ENCODE measurements around the gene CMC2. TPM values are rescaled to one million over a fixed set of nuclear protein-coding genes. Genes with fewer than 3 reads are reported as not detected.

The CMC2 gene
- total RNA-seq, result 51.9 and 56.7 TPM in 2 replicates

DNA sequence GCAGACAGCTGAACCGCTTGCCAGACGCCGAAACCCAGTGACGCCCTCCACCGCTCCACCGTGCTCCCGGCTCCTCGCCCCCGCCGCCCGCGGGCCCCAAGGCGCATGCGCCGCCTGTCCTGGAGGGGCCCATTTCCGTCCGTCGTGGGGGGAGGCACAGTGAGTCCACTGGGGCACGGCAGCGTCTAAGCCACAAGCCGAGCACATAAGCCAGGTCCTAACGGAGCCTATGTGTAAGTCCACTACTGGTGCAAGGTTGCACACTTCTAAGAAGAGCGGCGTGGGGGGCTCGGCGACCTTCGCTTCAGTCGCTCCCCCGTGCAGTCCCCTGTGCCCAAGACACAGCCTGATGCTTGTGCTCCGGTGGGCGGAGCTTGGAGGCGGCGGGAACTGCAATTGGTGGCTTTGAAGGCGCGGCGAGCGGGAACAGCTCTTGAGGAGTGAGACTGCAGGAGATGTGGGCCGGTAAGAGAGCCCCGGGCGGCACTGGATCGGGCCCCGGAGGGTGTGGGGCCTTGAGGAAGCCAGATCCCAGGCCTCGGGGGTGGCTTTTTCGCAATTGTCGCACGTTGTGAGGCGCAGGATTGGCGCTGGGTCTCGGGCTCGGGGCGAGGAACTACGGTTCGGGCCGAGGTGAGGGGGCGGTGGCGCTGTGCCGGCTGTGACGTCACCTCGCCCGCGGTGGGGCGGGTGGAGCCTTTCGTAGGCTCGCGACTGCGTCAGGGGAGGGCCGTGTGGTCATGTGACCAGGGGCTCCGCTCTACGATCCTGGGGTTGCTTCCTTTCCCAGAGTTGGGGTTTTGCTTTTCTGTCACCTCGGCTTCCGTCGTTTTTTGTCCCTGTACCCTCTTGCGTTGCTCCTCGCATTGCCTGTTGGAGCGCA, at the start of gene CMC2, which contains the start of gene CENPN:
CMC2 (minus strand) TSS at position 73 of the 883 bp plus-strand sequence. CDS start 9,491 bp downstream, outside the sequence.
CENPN (plus strand) TSS at position 402 of the 883 bp plus-strand sequence. CDS start 4,726 bp downstream, outside the sequence.
- DNase-seq (ENCODE audit: extremely low read depth, low read depth, low spot score), result peak; percentile 92

DNA sequence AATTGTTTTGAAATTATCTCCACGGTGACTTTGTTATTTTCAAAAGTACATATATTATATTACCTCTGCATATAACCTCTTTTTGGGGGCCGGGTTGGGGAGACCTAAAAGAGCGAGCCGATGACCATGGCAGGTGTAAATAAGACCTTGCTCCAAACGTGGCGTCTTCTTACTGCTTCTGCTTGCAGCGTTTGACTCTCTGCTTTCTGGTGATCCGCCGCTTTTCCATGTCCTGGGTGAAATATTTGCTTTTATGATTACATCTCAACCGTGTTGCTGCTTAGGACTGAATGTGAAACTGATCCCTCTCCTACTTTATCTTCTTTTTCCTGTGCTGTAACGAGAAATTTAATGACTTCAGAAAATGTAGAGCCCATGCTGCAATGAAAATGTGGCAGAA, 47.1 kb upstream of the CMC2 start:
- no peak for DNase-seq (ENCODE audit: extremely low read depth, low read depth, low spot score)

DNA sequence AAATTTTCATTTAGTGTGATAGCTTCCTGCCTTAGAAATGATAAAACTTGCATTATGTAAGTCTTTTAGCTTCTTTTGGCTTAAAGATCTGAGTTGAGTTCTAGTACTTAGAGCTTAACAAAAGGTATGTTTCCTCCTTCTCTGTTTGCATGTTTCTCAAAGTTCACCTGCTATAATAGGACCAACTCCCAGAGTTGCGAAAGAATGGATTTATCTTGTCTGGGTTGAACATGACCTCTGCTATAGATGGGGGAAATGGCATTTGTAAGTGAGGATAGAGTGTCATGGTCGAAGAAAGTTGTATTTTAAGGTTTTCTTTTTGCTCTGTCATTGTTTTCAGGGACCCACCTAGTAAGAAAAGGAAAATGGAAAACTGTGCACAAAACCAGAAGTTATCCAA, 36.1 kb upstream of the CMC2 start:
- no peak for DNase-seq (ENCODE audit: extremely low read depth, low read depth, low spot score)

DNA sequence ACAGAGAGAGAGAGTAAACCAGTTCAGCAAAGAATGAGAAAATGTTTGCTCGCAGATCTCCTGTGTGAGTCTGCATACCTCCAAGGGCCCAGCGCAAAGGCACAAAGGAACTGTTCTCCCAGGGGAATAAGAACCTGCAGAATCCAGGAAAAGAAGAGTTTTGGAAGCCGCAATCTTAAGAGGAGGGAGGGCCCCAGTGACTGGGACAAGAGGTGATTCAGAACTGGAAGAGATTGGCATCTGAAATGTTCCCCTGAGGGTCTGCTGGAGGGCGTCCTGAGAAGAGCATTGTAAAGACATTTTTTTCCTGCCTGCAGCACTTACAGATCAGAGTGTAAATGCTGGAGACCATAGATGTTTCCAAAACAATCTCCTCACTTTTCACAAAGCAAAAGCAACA, 35.0 kb upstream of the CMC2 start:
- DNase-seq (ENCODE audit: extremely low read depth, low read depth, low spot score), result no peak

DNA sequence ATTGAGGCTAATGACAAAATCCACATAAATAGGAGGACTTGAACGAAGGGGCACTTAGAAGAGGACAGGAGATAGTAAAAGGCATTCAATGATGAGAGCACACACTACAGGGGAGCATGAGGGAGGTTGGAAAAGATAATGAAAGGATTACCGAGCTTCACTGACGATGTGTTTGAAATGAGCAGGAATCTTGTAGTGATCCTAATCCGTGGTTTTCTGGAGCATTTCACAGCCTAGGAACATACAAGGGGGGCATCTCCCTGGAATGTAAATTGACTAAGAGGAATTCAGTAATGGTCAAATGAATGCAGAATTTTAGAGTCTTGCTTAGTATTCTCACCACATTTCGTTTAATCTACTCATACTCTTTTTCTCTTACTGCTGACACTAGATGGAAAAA, 34.2 kb upstream of the CMC2 start:
- DNase-seq (ENCODE audit: extremely low read depth, low read depth, low spot score), result no peak

DNA sequence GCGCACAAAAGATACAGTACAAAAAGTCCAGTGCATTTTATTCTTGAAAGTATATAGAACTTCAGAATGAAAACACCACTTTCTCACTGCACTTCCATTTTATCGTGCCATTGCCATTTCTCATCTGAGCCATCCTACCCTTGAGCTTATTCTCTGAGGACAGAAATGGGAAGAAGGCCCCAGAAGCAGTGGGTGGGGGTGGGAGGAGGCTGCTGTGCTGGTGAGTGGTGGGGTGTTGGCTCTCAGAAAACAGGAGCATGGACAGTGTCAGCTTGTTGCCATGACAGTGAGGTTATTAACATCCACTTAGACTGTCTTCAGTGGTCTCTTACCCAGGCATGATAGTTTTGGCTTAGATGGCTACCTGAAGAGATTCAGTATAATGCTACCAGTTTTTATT, 33.4 kb upstream of the CMC2 start:
- DNase-seq (ENCODE audit: extremely low read depth, low read depth, low spot score), result no peak

DNA sequence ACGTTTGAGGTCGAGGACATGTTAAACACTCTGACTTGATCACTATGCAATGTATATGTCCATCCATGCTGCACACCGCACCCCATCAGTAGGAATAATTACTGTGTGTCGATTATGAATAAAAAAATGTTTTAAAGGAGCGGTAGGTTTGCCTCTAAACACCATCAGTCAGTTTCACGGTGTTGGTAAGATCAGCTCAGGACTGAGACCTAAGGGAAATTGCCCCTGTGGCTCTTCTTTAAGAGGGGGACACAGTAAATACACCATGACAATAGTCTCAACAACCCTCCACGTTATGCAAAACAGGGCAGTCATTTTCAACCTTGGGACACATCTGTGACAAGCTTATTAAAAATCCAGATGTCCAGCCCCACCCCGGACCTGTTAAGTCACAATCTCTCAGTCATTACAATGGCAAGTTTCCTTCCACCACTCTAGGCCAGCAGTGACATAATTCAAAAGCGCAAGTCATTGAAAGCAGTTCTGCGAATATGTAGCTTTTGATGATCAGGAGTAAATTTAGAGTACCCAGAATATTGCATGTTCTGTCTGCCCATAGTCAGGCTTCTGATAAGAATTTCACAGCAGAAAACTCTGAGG, 30.2 kb upstream of the CMC2 start:
- no peak for DNase-seq (ENCODE audit: extremely low read depth, low read depth, low spot score)

DNA sequence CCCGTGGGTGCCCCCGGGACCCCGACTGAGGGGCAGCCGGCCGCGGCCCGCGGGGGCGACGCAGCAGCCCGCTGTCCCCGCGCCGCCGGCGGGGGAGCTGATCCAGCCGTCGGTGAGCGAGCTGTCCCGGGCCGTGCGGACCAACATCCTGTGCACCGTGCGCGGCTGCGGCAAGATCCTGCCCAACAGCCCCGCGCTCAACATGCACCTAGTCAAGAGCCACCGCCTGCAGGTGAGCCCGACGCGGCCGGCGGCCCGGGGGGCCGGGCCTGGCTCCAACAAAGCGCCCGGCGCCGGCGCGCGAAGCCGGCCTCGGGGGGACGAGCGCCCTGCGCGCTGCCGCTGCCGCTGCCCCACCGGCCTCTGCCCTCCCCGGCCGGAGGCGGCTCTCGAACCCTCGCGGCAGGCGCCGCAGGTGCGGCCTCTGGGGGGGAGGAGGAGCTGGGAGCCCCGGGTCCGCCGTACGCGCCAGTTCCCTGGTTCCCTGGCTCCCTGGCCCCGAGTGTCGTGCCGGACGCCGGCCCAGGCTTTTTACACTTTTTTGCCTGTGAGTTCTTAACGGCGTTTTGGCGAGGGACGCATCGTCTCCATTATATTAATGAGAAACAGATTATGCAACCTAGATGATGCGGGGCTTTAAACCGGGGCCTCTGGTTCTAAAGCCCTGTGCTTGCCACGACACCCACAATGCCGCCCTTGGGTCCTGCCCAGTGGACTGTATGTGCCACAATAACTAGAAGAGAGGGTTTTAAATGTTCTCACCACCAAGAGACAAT, 29.5 kb upstream of the CMC2 start:
- no peak for DNase-seq (ENCODE audit: extremely low read depth, low read depth, low spot score)

DNA sequence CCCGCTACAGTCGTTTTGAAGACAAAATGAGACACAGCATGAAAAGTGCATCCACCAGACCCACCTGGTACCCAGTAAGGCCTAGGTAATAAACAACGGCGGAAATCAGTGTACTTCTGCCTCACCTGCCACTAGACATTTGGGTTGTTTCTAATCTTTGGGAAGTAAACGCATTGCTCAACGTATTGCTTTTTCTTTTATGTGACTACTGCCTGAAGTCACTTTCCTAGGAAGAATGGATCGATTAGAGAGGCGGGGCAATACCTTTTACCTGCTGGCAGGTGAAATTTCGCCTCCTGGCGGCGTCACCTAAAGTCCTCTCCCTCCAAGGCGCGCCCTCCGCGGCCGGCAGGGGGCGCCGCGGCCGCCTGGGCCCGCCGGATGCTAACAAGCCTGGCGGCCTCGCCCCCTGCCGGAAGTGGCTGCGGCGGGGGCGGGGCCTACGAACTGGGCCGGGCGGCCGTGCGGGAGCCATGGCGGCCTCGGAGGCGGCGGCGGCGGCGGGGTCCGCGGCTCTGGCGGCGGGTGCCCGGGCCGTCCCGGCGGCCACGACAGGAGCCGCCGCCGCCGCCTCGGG, 28.8 kb upstream of the CMC2 start, which contains the start of gene ATMIN:
ATMIN (plus strand) TSS at position 445 of the 577 bp plus-strand sequence; CDS start at position 474, 29 bp downstream.
- DNase-seq (ENCODE audit: extremely low read depth, low read depth, low spot score), result no peak

DNA sequence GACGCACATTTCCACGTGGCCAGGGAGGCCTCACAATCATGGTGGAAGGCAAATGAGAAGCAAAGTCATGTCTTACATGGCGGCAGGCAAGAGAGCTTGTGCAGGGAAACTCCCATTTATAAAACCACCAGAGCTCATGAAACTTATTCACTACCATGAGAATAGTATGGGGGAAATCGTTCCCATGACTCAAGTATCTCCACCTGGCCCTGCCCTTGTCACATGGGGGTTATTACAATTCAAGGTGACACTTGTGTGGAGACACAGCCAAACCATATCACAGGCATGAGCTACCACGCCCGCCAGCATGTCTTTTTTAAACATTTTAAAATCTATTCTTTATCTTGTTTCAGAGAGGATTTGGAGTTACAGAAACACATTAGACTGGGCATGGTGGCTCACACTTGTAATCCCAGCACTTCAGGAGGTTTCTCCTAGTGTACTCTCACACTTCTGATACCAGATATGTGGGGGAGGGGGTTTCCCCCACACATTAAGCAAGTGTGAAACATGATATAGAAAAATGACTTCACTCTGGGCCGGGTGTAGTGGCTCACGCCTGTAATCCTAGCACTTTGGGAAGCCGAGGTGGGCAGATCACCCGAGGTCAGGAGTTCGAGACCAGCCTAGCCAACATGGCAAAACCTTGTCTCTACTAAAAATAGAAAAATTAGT, 23.4 kb upstream of the CMC2 start:
- DNase-seq (ENCODE audit: extremely low read depth, low read depth, low spot score), result no peak

DNA sequence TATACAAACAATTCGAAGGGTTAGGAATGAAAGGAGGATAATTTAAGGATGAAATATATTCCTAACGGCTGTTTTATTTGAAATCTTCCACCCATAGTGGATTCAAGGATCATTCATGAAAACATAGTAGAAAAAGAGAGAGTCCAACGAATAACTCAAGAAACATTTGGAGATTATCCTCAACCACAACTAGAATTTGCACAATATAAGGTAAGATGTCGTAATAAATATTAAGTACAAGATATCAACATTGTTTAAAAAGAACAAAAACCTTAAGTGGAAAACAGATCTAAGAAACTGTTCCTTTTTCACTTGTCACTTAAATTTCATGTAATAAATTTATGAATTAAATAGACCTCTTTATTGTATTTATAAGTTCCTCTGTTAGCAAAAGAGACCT, 19.7 kb upstream of the CMC2 start:
- no peak for DNase-seq (ENCODE audit: extremely low read depth, low read depth, low spot score)

DNA sequence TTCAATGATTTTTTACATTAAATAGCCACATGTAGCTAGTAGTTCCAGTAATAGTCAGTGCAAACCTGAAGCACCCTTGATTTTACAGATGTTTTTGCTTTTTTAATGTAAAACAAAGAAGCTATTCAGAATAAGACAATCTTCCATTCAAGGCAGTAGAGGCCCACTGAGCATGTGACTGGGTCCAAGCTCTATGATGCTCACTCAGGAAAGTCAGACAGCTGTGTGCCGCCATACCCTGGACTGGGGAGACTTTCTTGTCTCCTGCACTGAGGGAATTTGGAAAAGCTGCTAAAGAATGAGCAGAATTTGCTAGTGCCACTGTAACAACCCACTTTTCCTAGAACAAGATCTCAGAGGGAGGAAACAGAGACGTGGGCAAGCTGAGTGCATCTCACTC, 11.8 kb upstream of the CMC2 start:
- DNase-seq (ENCODE audit: extremely low read depth, low read depth, low spot score), result no peak

DNA sequence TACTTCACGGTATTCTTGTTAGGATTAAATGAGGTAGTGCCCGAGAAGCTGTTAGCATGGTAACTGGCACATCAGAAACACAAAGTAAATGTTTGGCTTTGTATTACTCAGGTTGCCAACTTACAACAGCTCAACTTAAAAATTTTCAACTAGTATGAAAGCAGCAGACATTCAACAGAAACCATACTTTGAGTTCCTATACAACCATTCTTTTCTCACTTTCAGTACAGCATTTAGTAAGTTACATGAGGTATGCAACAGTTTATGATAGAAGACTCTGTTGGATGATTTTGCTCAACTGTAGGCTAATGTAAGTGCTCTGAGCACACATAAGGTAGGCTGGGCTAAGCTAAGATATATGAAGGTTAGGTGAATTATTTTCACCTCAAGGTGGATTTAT, 8.0 kb upstream of the CMC2 start:
- no peak for DNase-seq (ENCODE audit: extremely low read depth, low read depth, low spot score)

DNA sequence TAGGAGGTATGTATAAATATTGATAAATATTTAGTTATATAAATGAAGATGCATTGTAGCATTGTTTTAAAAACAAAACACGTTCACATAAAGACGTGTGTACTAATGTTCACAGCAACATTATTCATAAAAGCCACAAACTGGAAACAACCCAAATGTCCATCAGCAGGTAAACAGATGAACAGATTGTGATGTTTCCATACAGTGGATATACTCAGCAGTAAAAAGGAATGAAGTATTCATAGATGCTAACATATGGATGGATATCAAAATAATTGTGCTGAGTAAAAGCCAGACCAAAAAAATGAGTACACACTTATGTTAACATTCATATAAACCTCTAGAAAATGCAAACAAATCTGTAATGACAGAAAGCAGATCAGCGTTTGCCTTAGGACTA, 6.3 kb upstream of the CMC2 start:
- DNase-seq (ENCODE audit: extremely low read depth, low read depth, low spot score), result no peak

DNA sequence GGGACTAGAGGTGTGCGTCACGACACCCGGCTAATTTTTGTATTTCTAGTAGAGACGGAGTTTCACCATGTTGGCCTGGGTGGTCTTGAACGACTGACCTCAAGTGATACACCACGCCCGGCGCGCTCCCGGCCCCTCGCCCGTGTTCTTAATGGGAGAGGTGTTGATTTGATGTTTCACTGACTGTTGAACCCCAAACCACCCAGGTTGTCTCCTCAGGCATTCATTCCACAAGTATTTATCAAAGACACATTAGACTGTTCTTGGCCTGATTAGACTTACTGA, 1.8 kb upstream of the CMC2 start:
- no peak for DNase-seq (ENCODE audit: extremely low read depth, low read depth, low spot score)

DNA sequence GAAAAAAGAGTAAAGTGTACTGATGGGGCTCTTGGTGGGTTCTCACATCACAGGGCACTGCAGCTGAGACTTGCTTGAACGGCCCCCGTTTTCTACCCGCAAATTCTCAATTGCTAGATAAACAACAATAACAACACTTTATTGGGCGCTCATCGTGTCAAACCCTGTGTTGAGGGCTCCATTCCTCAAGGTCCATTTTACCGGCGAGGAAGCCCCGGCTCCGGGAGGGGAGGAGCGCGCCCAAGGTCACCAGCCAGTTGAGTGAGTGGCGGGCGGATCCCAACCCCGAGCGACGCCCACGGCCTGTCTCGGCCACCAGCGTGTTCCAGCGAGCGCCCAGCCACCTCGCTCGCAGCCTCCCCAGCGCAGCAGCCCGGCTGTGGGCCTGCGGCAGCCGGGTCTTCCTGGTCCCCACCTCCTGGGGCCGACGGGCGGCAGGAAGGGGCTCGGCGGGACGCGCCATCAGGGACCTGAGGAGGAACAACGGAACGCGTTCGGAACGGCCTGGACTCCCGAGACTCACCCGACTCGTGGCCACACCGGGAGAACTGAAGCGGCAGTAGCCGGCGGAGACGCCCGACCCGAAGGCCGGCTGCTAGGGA, 373 bp downstream of the CMC2 start:
- DNase-seq (ENCODE audit: extremely low read depth, low read depth, low spot score), result no peak

DNA sequence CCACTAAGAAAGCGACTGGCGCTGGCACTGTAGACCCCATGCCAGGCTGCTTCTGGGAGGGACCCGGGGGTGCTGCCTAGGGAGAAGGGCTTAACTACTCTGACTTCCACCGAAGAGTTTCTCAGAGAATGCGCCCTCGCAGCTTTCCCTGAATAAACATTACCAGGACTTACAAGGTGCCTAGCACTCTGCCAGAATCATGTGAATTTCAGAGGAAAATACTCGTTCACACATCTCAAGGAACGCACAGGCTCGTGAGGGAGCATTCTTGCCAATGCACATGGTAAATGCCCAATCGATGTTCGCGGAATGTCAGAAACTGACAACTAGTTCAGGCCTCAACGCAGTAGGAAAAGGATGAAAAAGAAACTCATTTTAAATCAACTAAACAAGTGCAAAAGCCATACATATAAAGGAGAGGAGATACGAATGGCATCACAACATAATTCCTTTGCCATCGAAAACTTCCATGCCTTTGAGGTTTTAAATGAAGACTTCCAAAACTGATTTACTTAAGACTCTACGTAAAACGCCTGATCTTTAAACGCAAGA, 999 bp downstream of the CMC2 start:
- no peak for DNase-seq (ENCODE audit: extremely low read depth, low read depth, low spot score)

DNA sequence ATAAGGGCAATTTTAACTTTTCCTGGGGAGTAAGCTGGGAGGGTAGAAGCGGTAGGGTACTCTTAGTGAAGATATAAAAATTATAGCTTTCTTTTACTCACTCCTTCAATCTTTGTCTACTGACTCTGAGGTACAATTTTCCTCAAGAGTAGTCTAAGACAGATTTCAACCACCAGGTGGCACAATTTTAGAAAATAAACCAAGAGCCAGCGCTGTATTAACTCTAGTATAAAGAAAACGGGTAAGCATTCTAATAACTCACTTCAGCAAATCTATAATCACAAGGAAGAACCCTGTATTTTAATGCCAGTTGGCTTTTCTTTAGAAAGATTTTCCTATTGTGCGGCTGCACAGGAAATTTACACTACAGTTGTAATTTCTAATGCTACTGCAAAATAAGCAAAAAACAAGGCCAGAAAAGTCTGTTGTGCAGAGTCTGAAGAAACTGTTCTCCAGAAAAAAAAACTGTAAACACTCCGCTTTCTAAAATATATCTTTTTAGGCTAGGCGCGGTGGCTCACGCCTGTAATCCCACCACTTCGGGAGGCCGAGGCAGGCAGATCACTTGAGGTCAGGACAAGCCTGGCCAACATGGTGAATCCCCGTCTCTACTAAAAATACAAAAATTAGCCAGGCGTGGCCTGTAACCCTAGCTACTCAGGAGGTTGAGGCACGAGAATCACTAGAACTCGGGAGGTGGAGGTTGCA, 1.9 kb downstream of the CMC2 start:
- no peak for DNase-seq (ENCODE audit: extremely low read depth, low read depth, low spot score)

All from glomerular endothelial cell (primary cell).